ENCODE data around the gene TBCD. TPM values are rescaled to one million over a fixed set of nuclear protein-coding genes. Genes with fewer than 3 reads are reported as not detected.

TBCD gene
- polyA plus RNA-seq, 2 of the 4 experiments (the other 2 are of a cell fraction), result 33.5 to 49.1 TPM

GRCh38 chr17:82896071-82897000 is 144.5 kb downstream of the TBCD start (continued):
- no peak for TF ChIP-seq FOSL2 (IDR thresholded peaks at IDR 0.05)
- no peak for TF ChIP-seq FOSL2 (CRISPR knock-in tag; IDR thresholded peaks at IDR 0.05)
- no peak for TF ChIP-seq POLR2A (IDR thresholded peaks at IDR 0.05; ENCODE audit: low read length)

- Histone ChIP-seq H3K9me3 (no peaks in the 10 kb centered on the region), H3K27ac (no peak overlapping the region), H3K4me2 (no peak overlapping the region), H3K4me3 (no peak overlapping the region), H3K4me1 (no peaks in the 10 kb centered on the region)
- ATAC-seq (no peak), FAIRE-seq (no peak), DNase-seq (ENCODE audit: low read depth in 1 of 2, low spot score in 1 of 2) (no peak)
- TF ChIP-seq EHF (CRISPR knock-in tag; IDR thresholded peaks at IDR 0.05), result no peak
- no peak for TF ChIP-seq JUNB (IDR thresholded peaks at IDR 0.05)
- 0 out of 3 replicates have a peak, but pooled peaks have one; percentile 5 for TF ChIP-seq CTCF (IDR thresholded peaks at IDR 0.05)
- TF ChIP-seq KDM5A (IDR thresholded peaks at IDR 0.05), result no peak
- TF ChIP-seq SREBF2 (IDR thresholded peaks at IDR 0.05), result no peak
- TF ChIP-seq ZFP36 (IDR thresholded peaks at IDR 0.05; ENCODE audit: borderline replicate concordance, partially characterized antibody), result no peak
- ChIA-PET CTCF (interaction anchor here (0.6 to 1.9 kb wide), 8 partner anchors 11 to 255 kb away, joined by 3 to 7 read pairs (median 3); no protein-coding TSS in a partner anchor), POLR2A (no interaction called here)
- 92% methylated on average over 21 of the region's 24 CpGs for WGBS (ENCODE audit: missing lambda C conversion rate)
These were observed 145.8 kb downstream of the TBCD start for GRCh38 chr17:82897514-82898249.

- no peak overlapping the region for H3K4me2 ChIP-seq
- no peaks in the 10 kb centered on the region for H3K9me3 ChIP-seq
- no peaks in the 10 kb centered on the region for H3K4me1 ChIP-seq
- H3K27ac ChIP-seq, result no peak overlapping the region
- peak in 1 of 2 experiments; percentile 32; a peak in 3 of 6 replicates for ATAC-seq
- WGBS (ENCODE audit: missing lambda C conversion rate), result 95% methylated on average over 53 of the region's 53 CpGs
- no peak for DNase-seq (ENCODE audit: low read depth in 1 of 2, low spot score in 1 of 2)
- TF ChIP-seq RAD21 (conservative IDR thresholded peaks at IDR 0.05 in 1 of 2, IDR thresholded peaks at IDR 0.05 in 1 of 2) (no peak), CHD4 (IDR thresholded peaks at IDR 0.05; ENCODE audit: borderline replicate concordance) (no peak), KDM1A (IDR thresholded peaks at IDR 0.05; ENCODE audit: low read depth) (no peak), POLR2A (IDR thresholded peaks at IDR 0.05; ENCODE audit: low read length) (no peak; the same call in 1 of the 2 replicates), HOXB5 (CRISPR knock-in tag; IDR thresholded peaks at IDR 0.05) (no peak), GATA3 (IDR thresholded peaks at IDR 0.05; ENCODE audit: borderline replicate concordance) (no peak), JUNB (IDR thresholded peaks at IDR 0.05) (no peak), MAX (IDR thresholded peaks at IDR 0.05) (no peak), CBX8 (IDR thresholded peaks at IDR 0.05) (no peak), HOXA7 (CRISPR knock-in tag; IDR thresholded peaks at IDR 0.05) (no peak), NPAS2 (CRISPR knock-in tag; IDR thresholded peaks at IDR 0.05; ENCODE audit: borderline replicate concordance) (no peak), HOXB13 (CRISPR knock-in tag; IDR thresholded peaks at IDR 0.05; ENCODE audit: low read depth) (no peak), ZFP36 (IDR thresholded peaks at IDR 0.05; ENCODE audit: borderline replicate concordance, partially characterized antibody) (no peak), CHD2 (IDR thresholded peaks at IDR 0.05; ENCODE audit: low read length, partially characterized antibody) (no peak), NFE2L2 (conservative IDR thresholded peaks at IDR 0.05; ENCODE audit: low read length) (no peak), ATOH8 (CRISPR knock-in tag; IDR thresholded peaks at IDR 0.05; ENCODE audit: low read depth) (no peak), FOSL2 (IDR thresholded peaks at IDR 0.05) (no peak), FOSL2 (CRISPR knock-in tag; IDR thresholded peaks at IDR 0.05) (no peak), CEBPB (IDR thresholded peaks at IDR 0.05) (no peak), PBX3 (IDR thresholded peaks at IDR 0.05) (no peak), RFX5 (IDR thresholded peaks at IDR 0.05) (no peak)
- no peak overlapping the region for H3K4me3 ChIP-seq
- ChIA-PET CTCF (interaction anchor here (1.0 kb wide), 1 partner anchor 9 kb away, joined by 3 read pairs; no protein-coding TSS in a partner anchor), POLR2A (no interaction called here)
- FAIRE-seq, result no peak
These were observed 147.2 kb downstream of the TBCD start for GRCh38 chr17:82898976-82899514.
